CD14-positive monocyte (primary cell): Measurements from ENCODE around the gene FBXO36. TPM values are rescaled to one million over a fixed set of nuclear protein-coding genes. Genes with fewer than 3 reads are reported as not detected.

Experiments used
- DNase-seq, 3 donors: peaks; one replicate each; pipeline ENCODE4 v3.0.0-alpha.2; 2011 to 2022
- H2AFZ ChIP-seq: 2 replicates; pipeline ENCODE4 v1.6.0; 2012; ENCODE audit warnings: mild to moderate bottlenecking, low read depth, low read length, inconsistent platforms; ENCODE audit not compliant: insufficient read depth, poor library complexity, severe bottlenecking
- H3K27ac ChIP-seq, 2 donors: 1 replicate in 1 of 2; 2 replicates in 1 of 2; pipeline ENCODE4 v1.5.1; 2012 to 2013; ENCODE audit warnings: low read length in 2 of 2, control low read depth in 1 of 2, inconsistent platforms in 1 of 2, low read depth in 1 of 2, mild to moderate bottlenecking in 1 of 2
- H3K27me3 ChIP-seq, 2 donors: one replicate each; pipeline versions ENCODE4 v1.6.0 to v1.6.1; 2011 to 2013; ENCODE audit warnings: low read length in 2 of 2; ENCODE audit not compliant: control insufficient read depth in 2 of 2, insufficient read depth in 2 of 2
- H3K36me3 ChIP-seq, 2 donors: replicated peaks in 1 of 2; 1 replicate in 1 of 2; 2 replicates in 1 of 2; pipeline versions ENCODE4 v1.5.1 to v1.6.1; 2012 to 2013; ENCODE audit warnings: low read length in 2 of 2, control low read depth in 1 of 2, inconsistent platforms in 1 of 2, mild to moderate bottlenecking in 1 of 2; ENCODE audit not compliant: insufficient read depth in 2 of 2, control insufficient read depth in 1 of 2
- H3K4me1 ChIP-seq, 2 donors: 1 replicate in 1 of 2; 2 replicates in 1 of 2; pipeline versions ENCODE4 v1.5.1 to v1.6.1; 2012 to 2013; ENCODE audit warnings: low read length in 2 of 2, control low read depth in 1 of 2, inconsistent platforms in 1 of 2, mild to moderate bottlenecking in 1 of 2, moderate library complexity in 1 of 2; ENCODE audit not compliant: insufficient read depth in 2 of 2, control insufficient read depth in 1 of 2
- H3K4me2 ChIP-seq: replicated peaks from 2 replicates; pipeline ENCODE3; 2012; ENCODE audit warnings: low read length, moderate library complexity, mild to moderate bottlenecking; ENCODE audit not compliant: poor library complexity, severe bottlenecking; ENCODE audit errors: extremely low read depth
- H3K4me3 ChIP-seq, 3 experiments: fragments of 200-600 bp in 1 of 3; sonication (generic) in 1 of 3; replicated peaks in 1 of 3; 1 replicate in 2 of 3; 2 replicates in 1 of 3; pipeline ENCODE4 v1.5.1; 2011 to 2013; ENCODE audit warnings: low read length in 3 of 3, mild to moderate bottlenecking in 3 of 3, control low read depth in 2 of 3, low read depth in 2 of 3, inconsistent platforms in 1 of 3, moderate library complexity in 1 of 3
- H3K79me2 ChIP-seq: 2 replicates; pipeline ENCODE4 v1.6.0; 2012; ENCODE audit warnings: mild to moderate bottlenecking, control low read depth, inconsistent platforms, low read length, moderate library complexity; ENCODE audit not compliant: insufficient read depth
- H3K9ac ChIP-seq: 2 replicates; pipeline ENCODE4 v1.6.0; 2017; ENCODE audit warnings: low read length, mild to moderate bottlenecking; ENCODE audit not compliant: insufficient read depth, poor library complexity, severe bottlenecking
- H3K9me3 ChIP-seq, 2 donors: replicated peaks in 1 of 2; 1 replicate in 1 of 2; 2 replicates in 1 of 2; pipeline versions ENCODE4 v1.5.1 to v1.6.1; 2012 to 2013; ENCODE audit warnings: low read length in 2 of 2, control low read depth in 1 of 2; ENCODE audit not compliant: control insufficient read depth in 1 of 2, insufficient read depth in 1 of 2
- H4K20me1 ChIP-seq: 2 replicates; pipeline ENCODE4 v1.6.0; 2012; ENCODE audit warnings: mild to moderate bottlenecking, low read length, control low read depth, moderate library complexity; ENCODE audit not compliant: insufficient read depth
- H3K27ac Mint-ChIP-seq, 7 donors: one replicate each; pipeline ENCODE4 v1.8.0; 2020; ENCODE audit warnings: mild to moderate bottlenecking in 7 of 7, mixed read lengths in 7 of 7, moderate library complexity in 6 of 7, inconsistent platforms in 2 of 7
- H3K27me3 Mint-ChIP-seq, 3 donors: one replicate each; pipeline ENCODE4 v1.8.0; 2021 to 2022; ENCODE audit warnings: low read depth in 3 of 3, mild to moderate bottlenecking in 3 of 3, mixed read lengths in 3 of 3, moderate library complexity in 3 of 3, inconsistent platforms in 1 of 3
- H3K36me3 Mint-ChIP-seq, 2 donors: one replicate each; pipeline ENCODE4 v1.8.0; 2020; ENCODE audit warnings: mixed read lengths in 2 of 2, inconsistent platforms in 1 of 2, mild to moderate bottlenecking in 1 of 2
- H3K4me1 Mint-ChIP-seq: one replicate; pipeline ENCODE4 v1.8.0; 2020; ENCODE audit warnings: mild to moderate bottlenecking, mixed read lengths
- H3K4me3 Mint-ChIP-seq, 2 donors: one replicate each; pipeline ENCODE4 v1.8.0; 2020; ENCODE audit warnings: mild to moderate bottlenecking in 2 of 2, mixed read lengths in 2 of 2, moderate library complexity in 1 of 2
- H3K9me3 Mint-ChIP-seq, 7 donors: one replicate each; pipeline ENCODE4 v1.8.0; 2020 to 2022; ENCODE audit warnings: mixed read lengths in 7 of 7, mild to moderate bottlenecking in 6 of 7, moderate library complexity in 6 of 7, inconsistent platforms in 2 of 7
- WGBS: methylation state at CpG from one replicate; pipeline ENCODE4 v1.1.5; 2013; ENCODE audit warnings: missing lambda C conversion rate; ENCODE audit not compliant: insufficient coverage; 5-methylcytosine and 5-hydroxymethylcytosine counted together
- intact Hi-C, 2 donors: fragments of 100-400 bp; cut with micrococcal nuclease; formaldehyde crosslinking; loops; one replicate each; pipeline versions ENCODE4 v1.15.0 to v1.15.1; 2023
- polyA plus RNA-seq, 3 donors: library from polyadenylated mRNA; depleted of rRNA in 1 of 3; unstranded in 2 of 3; stranded (reverse) in 1 of 3; fragments of 300-500 nt in 2 of 3; fragments of >200 nt in 1 of 3; fragmentation: Illumina TruSeq in 2 of 3; gene quantifications; 1 replicate in 2 of 3; 2 replicates in 1 of 3; pipeline ENCODE4 v1.2.3, GENCODE V29; 2012 to 2021
- TF ChIP-seq, protein P1 (sequence below): fragments of 200-600 bp; IDR thresholded peaks from one replicate; pipeline ENCODE4 v1.8.0; 2022; ENCODE audit warnings: antibody characterized with exemption, mild to moderate bottlenecking

Gene FBXO36
- polyA plus RNA-seq, 3 donors = 0.52 to 0.90 (median 0.72) TPM

GRCh38 chr2:229925201-229925600, 2.9 kb downstream of the FBXO36 start:
- Histone ChIP-seq H3K27ac (no peak overlapping the region), H3K4me3 (no peak overlapping the region), H3K27me3 (no peaks in the 10 kb centered on the region), H3K79me2 (peaks cover 16% of the 10 kb centered on the region), H3K9me3 (no peaks in the 10 kb centered on the region), H2AFZ (no peak overlapping the region), H3K4me1 (peaks cover 13 to 17% of the 10 kb centered on the region in 2 donors), H3K36me3 (no peaks in the 10 kb centered on the region), H3K9ac (no peak overlapping the region), H3K4me2 (no peak overlapping the region), H4K20me1 (peaks cover 9% of the 10 kb centered on the region)
- TF ChIP-seq, protein P1, sequence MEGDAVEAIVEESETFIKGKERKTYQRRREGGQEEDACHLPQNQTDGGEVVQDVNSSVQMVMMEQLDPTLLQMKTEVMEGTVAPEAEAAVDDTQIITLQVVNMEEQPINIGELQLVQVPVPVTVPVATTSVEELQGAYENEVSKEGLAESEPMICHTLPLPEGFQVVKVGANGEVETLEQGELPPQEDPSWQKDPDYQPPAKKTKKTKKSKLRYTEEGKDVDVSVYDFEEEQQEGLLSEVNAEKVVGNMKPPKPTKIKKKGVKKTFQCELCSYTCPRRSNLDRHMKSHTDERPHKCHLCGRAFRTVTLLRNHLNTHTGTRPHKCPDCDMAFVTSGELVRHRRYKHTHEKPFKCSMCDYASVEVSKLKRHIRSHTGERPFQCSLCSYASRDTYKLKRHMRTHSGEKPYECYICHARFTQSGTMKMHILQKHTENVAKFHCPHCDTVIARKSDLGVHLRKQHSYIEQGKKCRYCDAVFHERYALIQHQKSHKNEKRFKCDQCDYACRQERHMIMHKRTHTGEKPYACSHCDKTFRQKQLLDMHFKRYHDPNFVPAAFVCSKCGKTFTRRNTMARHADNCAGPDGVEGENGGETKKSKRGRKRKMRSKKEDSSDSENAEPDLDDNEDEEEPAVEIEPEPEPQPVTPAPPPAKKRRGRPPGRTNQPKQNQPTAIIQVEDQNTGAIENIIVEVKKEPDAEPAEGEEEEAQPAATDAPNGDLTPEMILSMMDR = no peak
- no peak for DNase-seq
- H3K9me3 Mint-ChIP-seq = no peaks in the 10 kb centered on the region
- H3K27me3 Mint-ChIP-seq = no peaks in the 10 kb centered on the region
- H3K36me3 Mint-ChIP-seq = no peaks in the 10 kb centered on the region
- H3K4me3 Mint-ChIP-seq = no peak overlapping the region
- no peak overlapping the region for H3K27ac Mint-ChIP-seq
- H3K4me1 Mint-ChIP-seq = peaks cover 17% of the 10 kb centered on the region
- intact Hi-C loops = loop anchor here in 1 of 2 donors (10.0 kb wide), 1 partner anchor 400 kb away; the partner anchor contains the start of gene SP140L

- H3K4me2 ChIP-seq = no peak overlapping the region
- H4K20me1 ChIP-seq = no peaks in the 10 kb centered on the region
- no peak overlapping the region for H3K27ac ChIP-seq
- H3K27me3 ChIP-seq = no peaks in the 10 kb centered on the region
- intact Hi-C loops = loop anchor here in 1 of 2 donors (10.0 kb wide), 1 partner anchor 397 kb away; the partner anchor contains the start of gene SP140L
- TF ChIP-seq, protein P1 = no peak
- H3K36me3 ChIP-seq = no peaks in the 10 kb centered on the region
- H3K36me3 Mint-ChIP-seq = peaks cover 0 to 2% of the 10 kb centered on the region in 2 donors
- DNase-seq = no peak
- no CpG with 5 or more reads among the region's 2 CpGs for WGBS
- no peaks in the 10 kb centered on the region for H3K9me3 Mint-ChIP-seq
- no peaks in the 10 kb centered on the region for H3K9me3 ChIP-seq
- no peak overlapping the region for H3K4me3 Mint-ChIP-seq
- H3K9ac ChIP-seq = no peak overlapping the region
- H3K27ac Mint-ChIP-seq = no peak overlapping the region
- peaks cover 5% of the 10 kb centered on the region for H3K4me1 Mint-ChIP-seq
- no peak overlapping the region for H3K4me3 ChIP-seq
- peaks cover 5% of the 10 kb centered on the region in 2 donors for H3K4me1 ChIP-seq
- peaks cover 2% of the 10 kb centered on the region for H3K79me2 ChIP-seq
- H2AFZ ChIP-seq = no peak overlapping the region
- no peaks in the 10 kb centered on the region for H3K27me3 Mint-ChIP-seq
Measured at GRCh38 chr2:229927817-229928321, 5.6 kb downstream of the FBXO36 start.
